ENCODE data around the gene SLC41A3.

DNA sequence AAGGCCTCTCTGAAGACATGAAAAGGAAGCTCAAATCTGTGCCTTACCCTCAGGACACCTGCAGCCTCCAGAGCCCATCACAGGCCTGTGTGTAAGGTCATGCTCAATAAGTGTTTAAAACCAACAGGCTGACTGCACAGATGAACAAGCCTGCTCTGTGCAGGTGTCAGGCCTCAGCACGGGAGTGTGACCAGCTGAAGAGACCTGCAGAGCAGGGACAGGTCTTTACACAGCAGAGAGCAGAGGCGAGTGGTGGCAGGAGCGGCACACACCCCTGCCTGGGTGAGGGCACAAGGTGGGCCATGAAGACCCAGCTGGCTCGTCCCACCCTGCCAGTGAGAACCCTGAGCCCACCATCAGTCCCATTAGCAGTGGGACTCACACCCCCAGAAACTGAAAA, 58.1 kb downstream of the SLC41A3 start:
- TF ChIP-seq POLR2AphosphoS5 (IDR thresholded peaks at IDR 0.05), result no peak
- TF ChIP-seq, protein P1, sequence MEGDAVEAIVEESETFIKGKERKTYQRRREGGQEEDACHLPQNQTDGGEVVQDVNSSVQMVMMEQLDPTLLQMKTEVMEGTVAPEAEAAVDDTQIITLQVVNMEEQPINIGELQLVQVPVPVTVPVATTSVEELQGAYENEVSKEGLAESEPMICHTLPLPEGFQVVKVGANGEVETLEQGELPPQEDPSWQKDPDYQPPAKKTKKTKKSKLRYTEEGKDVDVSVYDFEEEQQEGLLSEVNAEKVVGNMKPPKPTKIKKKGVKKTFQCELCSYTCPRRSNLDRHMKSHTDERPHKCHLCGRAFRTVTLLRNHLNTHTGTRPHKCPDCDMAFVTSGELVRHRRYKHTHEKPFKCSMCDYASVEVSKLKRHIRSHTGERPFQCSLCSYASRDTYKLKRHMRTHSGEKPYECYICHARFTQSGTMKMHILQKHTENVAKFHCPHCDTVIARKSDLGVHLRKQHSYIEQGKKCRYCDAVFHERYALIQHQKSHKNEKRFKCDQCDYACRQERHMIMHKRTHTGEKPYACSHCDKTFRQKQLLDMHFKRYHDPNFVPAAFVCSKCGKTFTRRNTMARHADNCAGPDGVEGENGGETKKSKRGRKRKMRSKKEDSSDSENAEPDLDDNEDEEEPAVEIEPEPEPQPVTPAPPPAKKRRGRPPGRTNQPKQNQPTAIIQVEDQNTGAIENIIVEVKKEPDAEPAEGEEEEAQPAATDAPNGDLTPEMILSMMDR (IDR thresholded peaks at IDR 0.05), result no peak

All from suprapubic skin (tissue), 3 donors.